Fibroblast of villous mesenchyme (primary cell): ENCODE measurements around the gene KCNH6. TPM values are rescaled to one million over a fixed set of nuclear protein-coding genes. Genes with fewer than 3 reads are reported as not detected.

Experiments used
- DNase-seq: peaks from one replicate; pipeline ENCODE4 v3.0.0-alpha.2; 2010; ENCODE audit warnings: low read depth
- H3K4me3 ChIP-seq: 2 replicates; pipeline ENCODE4 v1.5.1; 2011; ENCODE audit warnings: low read depth, mild to moderate bottlenecking, low read length
- CTCF ChIP-seq: IDR thresholded peaks from 2 replicates; pipeline ENCODE4 v1.5.1; 2012; ENCODE audit warnings: low read depth, mild to moderate bottlenecking, low read length; ENCODE audit not compliant: insufficient read depth
- total RNA-seq: library from RNA; depleted of rRNA; stranded (reverse); fragments of >200 nt; gene quantifications from 2 replicates; pipeline ENCODE4 v1.2.3, GENCODE V29; 2012

The KCNH6 gene
- total RNA-seq, 1 donor: under 0.01 TPM

- DNase-seq: peak; percentile 45
- peak overlapping the region; percentile 97 for H3K4me3 ChIP-seq
- no peak for TF ChIP-seq CTCF
Measured at GRCh38 chr17:63550817-63551639, 27.9 kb downstream of the KCNH6 start.

GRCh38 chr17:63552211-63552610 lies 29.1 kb downstream of the KCNH6 start:
- H3K4me3 ChIP-seq: peak overlapping the region; percentile 97
- peak; percentile 28 for DNase-seq

GRCh38 chr17:63555500-63556156 lies 32.5 kb downstream of the KCNH6 start:
- H3K4me3 ChIP-seq: no peak overlapping the region
- no peak for DNase-seq

More at GRCh38 chr17:63552211-63552610, 29.1 kb downstream of the KCNH6 start:
- TF ChIP-seq CTCF: no peak

GRCh38 chr17:63557416-63557815 lies 34.3 kb downstream of the KCNH6 start:
- TF ChIP-seq CTCF: no peak
- no peak for DNase-seq
- no peak overlapping the region for H3K4me3 ChIP-seq

More at GRCh38 chr17:63555500-63556156, 32.5 kb downstream of the KCNH6 start:
- no peak for TF ChIP-seq CTCF

- no peak overlapping the region for H3K4me3 ChIP-seq
- DNase-seq: no peak
- no peak for TF ChIP-seq CTCF
Measured at GRCh38 chr17:63558441-63558840, 35.3 kb downstream of the KCNH6 start.

- DNase-seq: no peak
- no peak overlapping the region for H3K4me3 ChIP-seq
- no peak for TF ChIP-seq CTCF
Measured at GRCh38 chr17:63561819-63562218, 38.7 kb downstream of the KCNH6 start.

- H3K4me3 ChIP-seq: no peak overlapping the region
- TF ChIP-seq CTCF: no peak
- DNase-seq: no peak
Measured at GRCh38 chr17:63563339-63563738, 40.2 kb downstream of the KCNH6 start.
